H1 (cell line): ENCODE results near the gene DUOXA2. TPM values are rescaled to one million over a fixed set of nuclear protein-coding genes. Genes with fewer than 3 reads are reported as not detected.

Source experiments
- CTCF ChIA-PET: fragments of 300-600 bp; sonication (Branson Sonifier 250); formaldehyde crosslinking; loops from one replicate; lab custom pipeline; 2021; ENCODE audit not compliant: partially characterized antibody; lab: Charles Lee
- POLR2A ChIA-PET: fragments of 300-600 bp; sonication (Branson Sonifier 250); formaldehyde crosslinking; loops from one replicate; lab custom pipeline; 2021; ENCODE audit warnings: inconsistent platforms; ENCODE audit not compliant: partially characterized antibody; lab: Charles Lee
- DNase-seq, 2 experiments: peaks; one replicate each; pipeline versions ENCODE4 v3.0.0 to v3.0.0-alpha.2; 2010 to 2022; ENCODE audit warnings: low spot score in 2 of 2, low read depth in 1 of 2, mixed read lengths in 1 of 2
- FAIRE-seq: peaks from 2 replicates; lab custom pipeline; 2011; peaks lifted over from hg19 to GRCh38; lab: Jason Lieb, UNC
- H2AFZ ChIP-seq: 2 replicates; pipeline ENCODE4 v1.8.1; 2012; ENCODE audit warnings: low read length, inconsistent platforms
- H2AK5ac ChIP-seq: 2 replicates; pipeline ENCODE4 v1.6.1; 2013; ENCODE audit warnings: low read depth, low read length
- H2BK120ac ChIP-seq: replicated peaks from 2 replicates; pipeline ENCODE3; 2013; ENCODE audit warnings: low read depth, low read length, inconsistent platforms
- H2BK12ac ChIP-seq: 2 replicates; pipeline ENCODE4 v1.6.1; 2013; ENCODE audit warnings: low read depth, low read length
- H2BK15ac ChIP-seq: 2 replicates; pipeline ENCODE4 v1.6.1; 2013; ENCODE audit warnings: low read length
- H2BK20ac ChIP-seq: 2 replicates; pipeline ENCODE4 v1.6.1; 2013; ENCODE audit warnings: low read length
- H2BK5ac ChIP-seq: 2 replicates; pipeline ENCODE4 v1.6.1; 2013; ENCODE audit warnings: low read depth, low read length
- H3K14ac ChIP-seq: 2 replicates; pipeline ENCODE4 v1.6.1; 2013; ENCODE audit warnings: inconsistent platforms; ENCODE audit not compliant: insufficient read length
- H3K18ac ChIP-seq: 2 replicates; pipeline ENCODE4 v1.6.1; 2013; ENCODE audit warnings: low read length; ENCODE audit errors: extremely low read depth
- H3K23ac ChIP-seq: 2 replicates; pipeline ENCODE4 v1.6.1; 2013; ENCODE audit warnings: inconsistent platforms; ENCODE audit not compliant: insufficient read length
- H3K23me2 ChIP-seq: 2 replicates; pipeline ENCODE4 v1.6.1; 2013; ENCODE audit warnings: low read depth, low read length
- H3K27ac ChIP-seq: 2 replicates; pipeline ENCODE4 v1.6.1; 2011; ENCODE audit warnings: low read depth, low read length, inconsistent platforms
- H3K27me3 ChIP-seq, 4 experiments: replicated peaks in 1 of 4; 1 replicate in 1 of 4; 2 replicates in 3 of 4; pipeline versions ENCODE4 v1.6.1 to v1.8.1; 2011 to 2013; ENCODE audit warnings: low read length in 3 of 4, mild to moderate bottlenecking in 3 of 4, inconsistent platforms in 2 of 4, mixed read lengths in 2 of 4, moderate library complexity in 1 of 4; ENCODE audit not compliant: control insufficient read depth in 3 of 4, insufficient read depth in 3 of 4; ENCODE audit errors: extremely low read depth in 1 of 4
- H3K36me3 ChIP-seq, 4 experiments: 2 replicates each; pipeline versions ENCODE4 v1.6.1 to v1.8.1; 2011 to 2013; ENCODE audit warnings: mild to moderate bottlenecking in 4 of 4, low read length in 3 of 4, moderate library complexity in 2 of 4, control low read depth in 1 of 4, inconsistent platforms in 1 of 4; ENCODE audit not compliant: insufficient read depth in 4 of 4, control insufficient read depth in 2 of 4
- H3K4ac ChIP-seq: replicated peaks from 2 replicates; pipeline ENCODE3; 2013; ENCODE audit warnings: low read length, low read depth, mixed read lengths, inconsistent platforms; ENCODE audit not compliant: insufficient read length
- H3K4me1 ChIP-seq, 4 experiments: replicated peaks in 1 of 4; 1 replicate in 1 of 4; 2 replicates in 3 of 4; pipeline versions ENCODE4 v1.6.1 to v1.8.1; 2011 to 2013; ENCODE audit warnings: low read length in 3 of 4, inconsistent platforms in 2 of 4, mixed read lengths in 1 of 4; ENCODE audit not compliant: insufficient read depth in 4 of 4, control insufficient read depth in 3 of 4
- H3K4me2 ChIP-seq, 2 experiments: 2 replicates each; pipeline versions ENCODE4 v1.6.1 to v1.8.1; 2011 to 2013; ENCODE audit warnings: low read depth in 2 of 2, low read length in 2 of 2, control low read depth in 1 of 2, inconsistent platforms in 1 of 2, mild to moderate bottlenecking in 1 of 2; ENCODE audit not compliant: insufficient read depth in 1 of 2
- H3K4me3 ChIP-seq, 4 experiments: fragments of 200-600, 300-600 bp in 1 of 4; sonication (generic), shearing (Covaris generic), sonication (Bioruptor Twin) in 1 of 4; 2 replicates each; pipeline versions ENCODE4 v1.5.1 to v1.8.1; 2011 to 2016; ENCODE audit warnings: low read length in 4 of 4, low read depth in 3 of 4, control low read depth in 2 of 4, inconsistent platforms in 2 of 4, mild to moderate bottlenecking in 2 of 4, mixed read lengths in 1 of 4, moderate library complexity in 1 of 4; ENCODE audit not compliant: insufficient read depth in 2 of 4; ENCODE audit errors: extremely low read depth in 1 of 4
- H3K56ac ChIP-seq: replicated peaks from 2 replicates; pipeline ENCODE3; 2013; ENCODE audit warnings: low read depth, mild to moderate bottlenecking, mixed read lengths, low read length, inconsistent platforms; ENCODE audit not compliant: insufficient read length
- H3K79me1 ChIP-seq: 2 replicates; pipeline ENCODE4 v1.6.1; 2013; ENCODE audit warnings: low read depth, low read length, control low read depth
- H3K79me2 ChIP-seq, 2 experiments: 2 replicates each; pipeline versions ENCODE4 v1.6.1 to v1.8.1; 2012 to 2013; ENCODE audit warnings: low read length in 2 of 2, mild to moderate bottlenecking in 2 of 2, inconsistent platforms in 1 of 2; ENCODE audit not compliant: insufficient read depth in 2 of 2, control insufficient read depth in 1 of 2
- H3K9ac ChIP-seq, 4 experiments: replicated peaks in 1 of 4; 1 replicate in 1 of 4; 2 replicates in 3 of 4; pipeline versions ENCODE4 v1.6.1 to v1.8.1; 2011 to 2013; ENCODE audit warnings: low read depth in 3 of 4, low read length in 3 of 4, control low read depth in 2 of 4, mild to moderate bottlenecking in 2 of 4, moderate library complexity in 2 of 4, inconsistent platforms in 1 of 4; ENCODE audit errors: extremely low read depth in 1 of 4
- H3K9me3 ChIP-seq, 2 experiments: 2 replicates each; pipeline versions ENCODE4 v1.6.1 to v1.8.1; 2012 to 2013; ENCODE audit warnings: mild to moderate bottlenecking in 2 of 2, moderate library complexity in 2 of 2, control low read depth in 1 of 2, inconsistent platforms in 1 of 2, low read depth in 1 of 2, low read length in 1 of 2, mixed read lengths in 1 of 2; ENCODE audit not compliant: insufficient read depth in 2 of 2
- H4K20me1 ChIP-seq, 2 experiments: replicated peaks in 1 of 2; 2 replicates each; pipeline versions ENCODE3 to v1.8.1; 2011 to 2013; ENCODE audit warnings: inconsistent platforms in 2 of 2, low read length in 2 of 2, mild to moderate bottlenecking in 1 of 2; ENCODE audit not compliant: insufficient read depth in 2 of 2, control insufficient read depth in 1 of 2
- H4K5ac ChIP-seq: 2 replicates; pipeline ENCODE4 v1.6.1; 2013; ENCODE audit warnings: low read length, low read depth, mixed read lengths, inconsistent platforms; ENCODE audit not compliant: insufficient read length
- H4K8ac ChIP-seq: 2 replicates; pipeline ENCODE4 v1.8.0; 2013; ENCODE audit warnings: mild to moderate bottlenecking, moderate library complexity, low read length, inconsistent platforms; ENCODE audit not compliant: insufficient read depth; ENCODE audit errors: extremely low read depth
- H4K91ac ChIP-seq: replicated peaks from 2 replicates; pipeline ENCODE3; 2013; ENCODE audit warnings: low read length, mixed read lengths, inconsistent platforms; ENCODE audit not compliant: insufficient read length
- CBX8 ChIP-seq: fragments of 300-800, 300-1000 bp; sonication (generic); IDR thresholded peaks from 2 replicates; pipeline ENCODE4 v1.7.1; 2016; ENCODE audit warnings: low read depth, low read length, borderline replicate concordance
- EGR1 ChIP-seq: IDR thresholded peaks from 2 replicates; pipeline ENCODE4 v1.6.1; 2011; ENCODE audit warnings: low read depth, low read length, borderline replicate concordance
- GABPA ChIP-seq: IDR thresholded peaks from 2 replicates; pipeline ENCODE4 v1.6.1; 2011; ENCODE audit warnings: mild to moderate bottlenecking, low read length, moderate library complexity, borderline replicate concordance; ENCODE audit not compliant: insufficient read depth
- KDM1A ChIP-seq: fragments of 200-600, 300-600 bp; sonication (generic); IDR thresholded peaks from 2 replicates; pipeline ENCODE4 v1.7.1; 2016; ENCODE audit warnings: mild to moderate bottlenecking, low read length, borderline replicate concordance
- KDM4A ChIP-seq: IDR thresholded peaks from one replicate; pipeline ENCODE4 v1.7.1; 2012; ENCODE audit warnings: low read depth, mild to moderate bottlenecking, moderate library complexity, low read length, inconsistent platforms; ENCODE audit not compliant: severe bottlenecking
- KDM5A ChIP-seq: fragments of 200-600 bp; IDR thresholded peaks from 2 replicates; pipeline ENCODE4 v1.7.1; 2012; ENCODE audit warnings: mild to moderate bottlenecking, low read length, inconsistent platforms, mixed read lengths
- PHF8 ChIP-seq: fragments of 200-600 bp; sonication (generic); conservative IDR thresholded peaks from 2 replicates; pipeline ENCODE4 v1.7.1; 2012; ENCODE audit warnings: low read depth, mild to moderate bottlenecking, inconsistent platforms, low read length, moderate library complexity
- POU5F1 ChIP-seq: IDR thresholded peaks from 2 replicates; pipeline ENCODE4 v1.6.1; 2011; ENCODE audit warnings: low read depth, mild to moderate bottlenecking, low read length, moderate library complexity
- SRF ChIP-seq: IDR thresholded peaks from 2 replicates; pipeline ENCODE4 v1.6.1; 2011; ENCODE audit warnings: mild to moderate bottlenecking, low read depth, low read length, moderate library complexity
- WGBS, 2 experiments: shearing (Covaris generic) in 1 of 2; methylation state at CpG; one replicate each; pipeline versions ENCODE4 v1.1.6 to v1.1.7; 2013 to 2015; ENCODE audit warnings: low lambda C conversion rate in 2 of 2, mixed read lengths in 2 of 2, inconsistent platforms in 1 of 2, low coverage in 1 of 2, missing lambda C conversion rate in 1 of 2; ENCODE audit not compliant: insufficient replicate concordance in 2 of 2, insufficient coverage in 1 of 2, insufficient read length in 1 of 2; ENCODE audit errors: extremely low coverage in 1 of 2, missing lambda C conversion rate in 1 of 2; 5-methylcytosine and 5-hydroxymethylcytosine counted together
- polyA plus RNA-seq, 7 experiments: library from polyadenylated mRNA; depleted of rRNA in 3 of 7; stranded (reverse) in 5 of 7; unstranded in 2 of 7; fragments of >200 nt in 5 of 7; fragments of 200-250 nt in 2 of 7; gene quantifications; 1 replicate in 5 of 7; 2 replicates in 1 of 7; 4 replicates in 1 of 7; pipeline versions ENCODE4 v1.2.1 to v1.2.3, GENCODE V29; 2011 to 2013; ENCODE audit warnings: missing spikeins in 2 of 7, mixed read lengths in 2 of 7
- total RNA-seq: library from RNA; stranded (reverse); fragmentation: NEBNext Ultra II Directional; extraction: Animal tissue kit (Norgen Biotek cat#: 25700); gene quantifications from 2 replicates; pipeline ENCODE4 v1.2.1, GENCODE V29; 2021
- TF ChIP-seq, protein P1 (sequence below): IDR thresholded peaks from 2 replicates; pipeline ENCODE4 v1.6.1; 2011; ENCODE audit warnings: low read length, improper control_type of control experiment

DUOXA2 gene
- total and polyA plus RNA-seq, 2 of the 8 experiments (the other 6 are each of a cell fraction or from before 2014, with no cell fraction given), result 0.05 TPM; not detected in 1

DNA sequence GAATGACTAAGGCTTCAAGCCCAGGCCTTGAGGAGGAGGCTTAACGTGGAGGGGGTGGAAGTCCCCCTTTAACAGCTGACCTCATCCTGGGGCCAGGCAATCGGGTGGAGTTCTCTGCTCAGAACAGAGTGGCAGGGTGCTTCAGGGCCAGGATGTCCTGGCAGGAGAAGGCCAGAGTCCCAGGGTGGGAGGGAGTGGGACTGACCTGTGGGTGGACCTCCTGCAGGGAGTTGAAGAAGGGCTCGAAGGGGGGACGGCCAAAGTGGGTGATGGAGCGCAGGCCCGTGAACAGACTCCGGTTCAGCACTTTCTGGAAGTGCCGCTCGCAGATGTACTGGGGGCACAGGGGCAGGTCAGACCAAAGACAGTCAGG is 19.8 kb upstream of the DUOXA2 start:
- Histone ChIP-seq H3K79me1 (no peaks in the 10 kb centered on the region), H3K23me2 (no peaks in the 10 kb centered on the region), H2BK20ac (no peak overlapping the region), H3K9ac (no peak overlapping the region), H3K4me2 (no peak overlapping the region), H4K20me1 (no peaks in the 10 kb centered on the region), H2AK5ac (no peak overlapping the region), H2BK15ac (no peak overlapping the region), H2BK5ac (no peak overlapping the region), H3K79me2 (no peaks in the 10 kb centered on the region), H3K23ac (no peak overlapping the region), H3K27ac (no peak overlapping the region), H2BK120ac (no peak overlapping the region), H3K18ac (no peak overlapping the region), H3K4me1 (no peaks in the 10 kb centered on the region; a peak in 1 of 7 replicates), H4K5ac (no peak overlapping the region), H3K4ac (no peak overlapping the region), H4K8ac (peak overlapping the region; percentile 57; the same call in 1 of the 2 replicates), H2AFZ (no peak overlapping the region), H3K27me3 (no peaks in the 10 kb centered on the region), H3K36me3 (no peaks in the 10 kb centered on the region), H3K4me3 (no peak overlapping the region), H3K14ac (no peak overlapping the region), H4K91ac (no peak overlapping the region), H3K9me3 (no peaks in the 10 kb centered on the region), H3K56ac (no peak overlapping the region), H2BK12ac (no peak overlapping the region)
- 84% methylated on average over 9 of the region's 9 CpGs; no CpG with 5 or more reads in 1 of the 2 experiments for WGBS, 2 experiments
- CTCF ChIA-PET, result interaction anchor here (0.6 to 1.6 kb wide), 5 partner anchors 12 to 58 kb away, joined by 3 to 7 read pairs (median 4); no protein-coding TSS in a partner anchor
- TF ChIP-seq KDM4A (no peak), SRF (no peak), KDM5A (no peak), EGR1 (no peak), GABPA (no peak), KDM1A (no peak), PHF8 (no peak), CBX8 (no peak), POU5F1 (no peak)
- TF ChIP-seq, protein P1, sequence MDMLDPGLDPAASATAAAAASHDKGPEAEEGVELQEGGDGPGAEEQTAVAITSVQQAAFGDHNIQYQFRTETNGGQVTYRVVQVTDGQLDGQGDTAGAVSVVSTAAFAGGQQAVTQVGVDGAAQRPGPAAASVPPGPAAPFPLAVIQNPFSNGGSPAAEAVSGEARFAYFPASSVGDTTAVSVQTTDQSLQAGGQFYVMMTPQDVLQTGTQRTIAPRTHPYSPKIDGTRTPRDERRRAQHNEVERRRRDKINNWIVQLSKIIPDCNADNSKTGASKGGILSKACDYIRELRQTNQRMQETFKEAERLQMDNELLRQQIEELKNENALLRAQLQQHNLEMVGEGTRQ, result no peak
- DNase-seq (no peak), FAIRE-seq (no peak)
- POLR2A ChIA-PET, result interaction anchor here (1.1 kb wide), 1 partner anchor 71 kb away, joined by 3 read pairs; the partner anchor contains the start of gene SORD
